Measurements from ENCODE around the gene CEL.
A peak's percentile ranks its signal among the peaks of the same experiment; 100 is the strongest.

CEL gene

GRCh38 chr9:133107961-133108793 is 46.4 kb downstream of the CEL start:
- Histone ChIP-seq H3K4me3 (ENCODE audit: low read depth in 1 of 2, low read length in 2 of 2) (no peak overlapping the region), H3K9me3 (ENCODE audit: control insufficient read depth in 1 of 2, low read length in 2 of 2) (no peaks in the 10 kb centered on the region), H3K27ac (ENCODE audit: low read length) (no peak overlapping the region), H3K36me3 (ENCODE audit: control insufficient read depth in 1 of 2, insufficient read depth in 2 of 2, low read length in 2 of 2) (peaks cover 55 to 78% of the 10 kb centered on the region in 2 donors), H3K4me1 (ENCODE audit: control insufficient read depth in 1 of 2, insufficient read depth in 2 of 2, low read length in 2 of 2) (peaks cover 0 to 8% of the 10 kb centered on the region in 2 donors), H3K27me3 (ENCODE audit: low read depth, low read length) (no peaks in the 10 kb centered on the region)

- Histone ChIP-seq H3K4me3 (ENCODE audit: low read depth in 1 of 2, low read length in 2 of 2) (no peak overlapping the region), H3K27ac (ENCODE audit: low read length) (no peak overlapping the region), H3K4me1 (ENCODE audit: control insufficient read depth in 1 of 2, insufficient read depth in 2 of 2, low read length in 2 of 2) (peaks cover 6 to 16% of the 10 kb centered on the region in 2 donors), H3K27me3 (ENCODE audit: low read depth, low read length) (no peaks in the 10 kb centered on the region), H3K9me3 (ENCODE audit: control insufficient read depth in 1 of 2, low read length in 2 of 2) (no peaks in the 10 kb centered on the region), H3K36me3 (ENCODE audit: control insufficient read depth in 1 of 2, insufficient read depth in 2 of 2, low read length in 2 of 2) (peaks cover 55 to 70% of the 10 kb centered on the region in 2 donors)
Measured at GRCh38 chr9:133108794-133109641, 47.2 kb downstream of the CEL start.

- Histone ChIP-seq H3K9me3 (ENCODE audit: control insufficient read depth in 1 of 2, low read length in 2 of 2) (no peaks in the 10 kb centered on the region), H3K27me3 (ENCODE audit: low read depth, low read length) (no peaks in the 10 kb centered on the region), H3K36me3 (ENCODE audit: control insufficient read depth in 1 of 2, insufficient read depth in 2 of 2, low read length in 2 of 2) (peaks cover 50 to 59% of the 10 kb centered on the region in 2 donors), H3K27ac (ENCODE audit: low read length) (no peak overlapping the region), H3K4me1 (ENCODE audit: control insufficient read depth in 1 of 2, insufficient read depth in 2 of 2, low read length in 2 of 2) (peaks cover 16 to 27% of the 10 kb centered on the region in 2 donors), H3K4me3 (ENCODE audit: low read depth in 1 of 2, low read length in 2 of 2) (no peak overlapping the region)
Measured at GRCh38 chr9:133109931-133110650, 48.3 kb downstream of the CEL start.

- Histone ChIP-seq H3K36me3 (ENCODE audit: control insufficient read depth in 1 of 2, insufficient read depth in 2 of 2, low read length in 2 of 2) (peaks cover 37 to 42% of the 10 kb centered on the region in 2 donors), H3K4me1 (ENCODE audit: control insufficient read depth in 1 of 2, insufficient read depth in 2 of 2, low read length in 2 of 2) (peaks cover 16 to 42% of the 10 kb centered on the region in 2 donors), H3K27ac (ENCODE audit: low read length) (peak overlapping the region; percentile 33), H3K4me3 (ENCODE audit: low read depth in 1 of 2, low read length in 2 of 2) (no peak overlapping the region), H3K27me3 (ENCODE audit: low read depth, low read length) (no peaks in the 10 kb centered on the region), H3K9me3 (ENCODE audit: control insufficient read depth in 1 of 2, low read length in 2 of 2) (no peaks in the 10 kb centered on the region)
Measured at GRCh38 chr9:133111808-133112662, 50.3 kb downstream of the CEL start.

- Histone ChIP-seq H3K4me3 (ENCODE audit: low read depth in 1 of 2, low read length in 2 of 2) (no peak overlapping the region), H3K9me3 (ENCODE audit: control insufficient read depth in 1 of 2, low read length in 2 of 2) (no peaks in the 10 kb centered on the region), H3K27ac (ENCODE audit: low read length) (peak overlapping the region; percentile 33), H3K27me3 (ENCODE audit: low read depth, low read length) (no peaks in the 10 kb centered on the region), H3K4me1 (ENCODE audit: control insufficient read depth in 1 of 2, insufficient read depth in 2 of 2, low read length in 2 of 2) (peaks cover 20 to 48% of the 10 kb centered on the region in 2 donors), H3K36me3 (ENCODE audit: control insufficient read depth in 1 of 2, insufficient read depth in 2 of 2, low read length in 2 of 2) (peaks cover 31 to 36% of the 10 kb centered on the region in 2 donors)
Measured at GRCh38 chr9:133112663-133113026, 50.9 kb downstream of the CEL start.

GRCh38 chr9:133113163-133113948 is 51.6 kb downstream of the CEL start:
- peaks cover 23 to 29% of the 10 kb centered on the region in 2 donors for H3K36me3 ChIP-seq (ENCODE audit: control insufficient read depth in 1 of 2, insufficient read depth in 2 of 2, low read length in 2 of 2)
- H3K4me1 ChIP-seq (ENCODE audit: control insufficient read depth in 1 of 2, insufficient read depth in 2 of 2, low read length in 2 of 2), result peaks cover 25 to 55% of the 10 kb centered on the region in 2 donors
- H3K9me3 ChIP-seq (ENCODE audit: control insufficient read depth in 1 of 2, low read length in 2 of 2), result no peaks in the 10 kb centered on the region
- H3K4me3 ChIP-seq (ENCODE audit: low read depth in 1 of 2, low read length in 2 of 2), result peak overlapping the region in 1 of 2 donors; percentile 16
- peak overlapping the region; percentile 33 for H3K27ac ChIP-seq (ENCODE audit: low read length)
- no peaks in the 10 kb centered on the region for H3K27me3 ChIP-seq (ENCODE audit: low read depth, low read length)

GRCh38 chr9:133113949-133114885 is 52.4 kb downstream of the CEL start:
- Histone ChIP-seq H3K4me1 (ENCODE audit: control insufficient read depth in 1 of 2, insufficient read depth in 2 of 2, low read length in 2 of 2) (peaks cover 32 to 63% of the 10 kb centered on the region in 2 donors), H3K36me3 (ENCODE audit: control insufficient read depth in 1 of 2, insufficient read depth in 2 of 2, low read length in 2 of 2) (peaks cover 18 to 20% of the 10 kb centered on the region in 2 donors), H3K27ac (ENCODE audit: low read length) (peak overlapping the region; percentile 7), H3K9me3 (ENCODE audit: control insufficient read depth in 1 of 2, low read length in 2 of 2) (no peaks in the 10 kb centered on the region), H3K27me3 (ENCODE audit: low read depth, low read length) (no peaks in the 10 kb centered on the region), H3K4me3 (ENCODE audit: low read depth in 1 of 2, low read length in 2 of 2) (peak overlapping the region in 1 of 2 donors; percentile 16)

- peak overlapping the region; percentile 7 for H3K27ac ChIP-seq (ENCODE audit: low read length)
- H3K4me3 ChIP-seq (ENCODE audit: low read depth in 1 of 2, low read length in 2 of 2), result peak overlapping the region in 1 of 2 donors; percentile 16
- peaks cover 10 to 12% of the 10 kb centered on the region in 2 donors for H3K36me3 ChIP-seq (ENCODE audit: control insufficient read depth in 1 of 2, insufficient read depth in 2 of 2, low read length in 2 of 2)
- no peaks in the 10 kb centered on the region for H3K9me3 ChIP-seq (ENCODE audit: control insufficient read depth in 1 of 2, low read length in 2 of 2)
- no peaks in the 10 kb centered on the region for H3K27me3 ChIP-seq (ENCODE audit: low read depth, low read length)
- peaks cover 37 to 72% of the 10 kb centered on the region in 2 donors for H3K4me1 ChIP-seq (ENCODE audit: control insufficient read depth in 1 of 2, insufficient read depth in 2 of 2, low read length in 2 of 2)
Measured at GRCh38 chr9:133114886-133115603, 53.3 kb downstream of the CEL start.
